Astrocyte (in vitro differentiated cells and primary cell): Measurements from ENCODE around the gene CRTC1. TPM values are rescaled to one million over a fixed set of nuclear protein-coding genes. Genes with fewer than 3 reads are reported as not detected.

ENCODE experiments used
- DNase-seq: peaks from one replicate; pipeline ENCODE4 v3.0.0-alpha.2; 2010; ENCODE audit warnings: low read depth
- FAIRE-seq: peaks from 2 replicates; lab custom pipeline; 2011; peaks lifted over from hg19 to GRCh38; lab: Jason Lieb, UNC
- H2AFZ ChIP-seq: 2 replicates; pipeline ENCODE4 v1.6.0; 2012; ENCODE audit warnings: low read depth, low read length, inconsistent platforms
- H3K27ac ChIP-seq: 2 replicates; pipeline ENCODE4 v1.5.1; 2011; ENCODE audit warnings: low read depth, low read length, inconsistent platforms
- H3K27me3 ChIP-seq: 2 replicates; pipeline ENCODE4 v1.6.0; 2011; ENCODE audit warnings: low read length, inconsistent platforms; ENCODE audit not compliant: insufficient read depth
- H3K36me3 ChIP-seq: 2 replicates; pipeline ENCODE4 v1.5.1; 2011; ENCODE audit warnings: low read length, inconsistent platforms; ENCODE audit not compliant: insufficient read depth
- H3K4me1 ChIP-seq: 2 replicates; pipeline ENCODE4 v1.5.1; 2011; ENCODE audit warnings: low read length, inconsistent platforms; ENCODE audit not compliant: insufficient read depth
- H3K4me2 ChIP-seq: 2 replicates; pipeline ENCODE4 v1.6.0; 2012; ENCODE audit warnings: low read length, inconsistent platforms
- H3K4me3 ChIP-seq: 2 replicates; pipeline ENCODE4 v1.5.1; 2011; ENCODE audit warnings: low read depth, mild to moderate bottlenecking, low read length, inconsistent platforms; ENCODE audit not compliant: insufficient read depth
- H3K79me2 ChIP-seq: 2 replicates; pipeline ENCODE4 v1.6.0; 2012; ENCODE audit warnings: mild to moderate bottlenecking, low read length, inconsistent platforms; ENCODE audit not compliant: insufficient read depth
- H3K9ac ChIP-seq: 2 replicates; pipeline ENCODE4 v1.6.0; 2012; ENCODE audit warnings: mild to moderate bottlenecking, low read length, inconsistent platforms
- H3K9me3 ChIP-seq: 2 replicates; pipeline ENCODE4 v1.5.1; 2012; ENCODE audit warnings: low read depth, mild to moderate bottlenecking, low read length, inconsistent platforms; ENCODE audit not compliant: insufficient read depth
- H4K20me1 ChIP-seq: 2 replicates; pipeline ENCODE4 v1.6.0; 2012; ENCODE audit warnings: low read length, inconsistent platforms; ENCODE audit not compliant: insufficient read depth
- H3K27ac Mint-ChIP-seq: one replicate; pipeline ENCODE4 v1.8.0; 2021; ENCODE audit warnings: mild to moderate bottlenecking, mixed read lengths; ENCODE audit not compliant: unreplicated experiment
- H3K27me3 Mint-ChIP-seq: one replicate; pipeline ENCODE4 v1.8.0; 2021; ENCODE audit warnings: low read depth, mixed read lengths; ENCODE audit not compliant: unreplicated experiment
- H3K36me3 Mint-ChIP-seq: one replicate; pipeline ENCODE4 v1.8.0; 2021; ENCODE audit warnings: low read depth, mixed read lengths; ENCODE audit not compliant: unreplicated experiment
- H3K4me1 Mint-ChIP-seq: one replicate; pipeline ENCODE4 v1.8.0; 2021; ENCODE audit warnings: low read depth, mixed read lengths; ENCODE audit not compliant: unreplicated experiment
- H3K4me3 Mint-ChIP-seq: one replicate; pipeline ENCODE4 v1.8.0; 2021; ENCODE audit warnings: mild to moderate bottlenecking, moderate library complexity, mixed read lengths; ENCODE audit not compliant: unreplicated experiment
- H3K9me3 Mint-ChIP-seq: one replicate; pipeline ENCODE4 v1.8.0; 2021; ENCODE audit warnings: mild to moderate bottlenecking, mixed read lengths; ENCODE audit not compliant: unreplicated experiment
- CTCF ChIP-seq: IDR thresholded peaks from 2 replicates; pipeline ENCODE4 v1.5.1; 2011; ENCODE audit warnings: low read depth, mild to moderate bottlenecking, inconsistent platforms, low read length, moderate library complexity; ENCODE audit not compliant: insufficient read depth
- EZH2 ChIP-seq: IDR thresholded peaks from 2 replicates; pipeline ENCODE4 v1.6.1; 2012; ENCODE audit warnings: mild to moderate bottlenecking, low read length, inconsistent platforms; ENCODE audit not compliant: insufficient read depth
- total RNA-seq: library from RNA; stranded (reverse); gene quantifications from 2 replicates; pipeline ENCODE4 v1.2.1, GENCODE V29; 2021

Gene CRTC1
- total RNA-seq, 1 donor from 2014 or later = 8.4 TPM

- no peak overlapping the region for H3K9ac ChIP-seq
- no peaks in the 10 kb centered on the region for H3K27me3 ChIP-seq
- H3K36me3 Mint-ChIP-seq = peaks cover 4% of the 10 kb centered on the region
- H3K27me3 Mint-ChIP-seq = peaks cover 33% of the 10 kb centered on the region
- peaks cover 24% of the 10 kb centered on the region for H4K20me1 ChIP-seq
- H2AFZ ChIP-seq = no peak overlapping the region
- H3K4me1 ChIP-seq = peaks cover 2% of the 10 kb centered on the region
- DNase-seq (no peak), FAIRE-seq (no peak)
- no peak overlapping the region for H3K4me3 ChIP-seq
- no peaks in the 10 kb centered on the region for H3K9me3 Mint-ChIP-seq
- no peak for TF ChIP-seq CTCF
- no peak for TF ChIP-seq EZH2
- no peak overlapping the region for H3K4me2 ChIP-seq
- H3K79me2 ChIP-seq = no peaks in the 10 kb centered on the region
- no peak overlapping the region for H3K4me3 Mint-ChIP-seq
- H3K27ac Mint-ChIP-seq = no peak overlapping the region
- no peaks in the 10 kb centered on the region for H3K9me3 ChIP-seq
- H3K27ac ChIP-seq = no peak overlapping the region
- no peaks in the 10 kb centered on the region for H3K36me3 ChIP-seq
- no peaks in the 10 kb centered on the region for H3K4me1 Mint-ChIP-seq
Measured at GRCh38 chr19:18769989-18770528, 86.6 kb downstream of the CRTC1 start.

GRCh38 chr19:18770663-18771327 lies 87.3 kb downstream of the CRTC1 start:
- Histone ChIP-seq H2AFZ (no peak overlapping the region), H3K4me2 (no peak overlapping the region), H3K36me3 (no peaks in the 10 kb centered on the region), H3K4me1 (peaks cover 3% of the 10 kb centered on the region), H3K79me2 (no peaks in the 10 kb centered on the region), H4K20me1 (peaks cover 24% of the 10 kb centered on the region), H3K9ac (no peak overlapping the region), H3K27me3 (no peaks in the 10 kb centered on the region), H3K27ac (no peak overlapping the region), H3K9me3 (no peaks in the 10 kb centered on the region), H3K4me3 (no peak overlapping the region)
- Mint-ChIP-seq H3K4me3 (no peak overlapping the region), H3K4me1 (no peaks in the 10 kb centered on the region), H3K27me3 (peaks cover 33% of the 10 kb centered on the region), H3K27ac (no peak overlapping the region), H3K9me3 (no peaks in the 10 kb centered on the region), H3K36me3 (peaks cover 4% of the 10 kb centered on the region)
- DNase-seq (no peak), FAIRE-seq (no peak)
- TF ChIP-seq CTCF (no peak), EZH2 (no peak)
